Activated T-helper 1 cell treated with Interleukin-2 at 50 U/mL for 16 hours (primary cell): ENCODE measurements around the gene NPHP4.

Source experiments
- DNase-seq: peaks from one replicate; pipeline ENCODE4 v3.0.0-alpha.2; 2020; ENCODE audit warnings: low read depth

Gene NPHP4

DNA sequence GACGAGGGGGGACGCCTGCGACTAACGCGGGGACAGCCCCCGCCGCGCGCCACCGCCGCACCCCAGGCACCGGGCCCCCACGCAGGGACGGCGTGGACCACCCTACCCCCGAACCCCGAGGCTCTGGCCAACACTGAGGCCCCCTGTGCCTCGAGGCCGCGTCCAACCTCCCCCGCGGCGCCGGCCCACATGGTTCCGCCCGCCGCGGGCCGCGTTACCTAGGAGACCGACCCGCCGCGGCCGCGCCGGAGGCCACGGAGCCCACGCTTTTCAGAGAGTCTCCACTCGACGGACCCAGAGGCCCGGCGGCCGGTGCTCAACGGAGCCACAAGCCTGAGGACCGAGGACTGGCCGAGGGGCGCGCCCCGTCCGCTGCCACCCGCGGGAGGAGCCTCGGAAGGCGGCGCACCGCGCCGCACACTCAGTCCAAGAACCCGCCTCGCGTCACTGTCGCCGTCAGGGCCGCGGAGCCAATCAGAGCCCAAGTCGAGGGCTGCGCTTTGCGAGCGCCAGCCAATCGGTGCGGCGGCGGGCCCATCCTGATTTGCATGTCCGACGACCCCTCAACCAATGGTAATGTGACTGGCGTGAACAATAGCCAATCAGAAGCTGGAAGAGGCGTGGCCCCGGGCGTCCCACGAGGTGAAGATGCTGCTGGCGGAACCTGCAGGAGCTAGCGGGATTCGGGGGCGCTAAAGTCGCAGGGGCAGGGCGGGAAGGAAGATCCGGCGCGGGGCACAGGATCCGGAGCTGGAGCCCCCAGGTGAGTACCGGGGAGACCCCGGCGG is at the start of gene NPHP4:
Gene NPHP4, minus strand, starts transcription at position 400 of the 788 bp plus-strand sequence. CDS start 6,136 bp downstream, outside the sequence.
- DNase-seq: peak; percentile 98

DNA sequence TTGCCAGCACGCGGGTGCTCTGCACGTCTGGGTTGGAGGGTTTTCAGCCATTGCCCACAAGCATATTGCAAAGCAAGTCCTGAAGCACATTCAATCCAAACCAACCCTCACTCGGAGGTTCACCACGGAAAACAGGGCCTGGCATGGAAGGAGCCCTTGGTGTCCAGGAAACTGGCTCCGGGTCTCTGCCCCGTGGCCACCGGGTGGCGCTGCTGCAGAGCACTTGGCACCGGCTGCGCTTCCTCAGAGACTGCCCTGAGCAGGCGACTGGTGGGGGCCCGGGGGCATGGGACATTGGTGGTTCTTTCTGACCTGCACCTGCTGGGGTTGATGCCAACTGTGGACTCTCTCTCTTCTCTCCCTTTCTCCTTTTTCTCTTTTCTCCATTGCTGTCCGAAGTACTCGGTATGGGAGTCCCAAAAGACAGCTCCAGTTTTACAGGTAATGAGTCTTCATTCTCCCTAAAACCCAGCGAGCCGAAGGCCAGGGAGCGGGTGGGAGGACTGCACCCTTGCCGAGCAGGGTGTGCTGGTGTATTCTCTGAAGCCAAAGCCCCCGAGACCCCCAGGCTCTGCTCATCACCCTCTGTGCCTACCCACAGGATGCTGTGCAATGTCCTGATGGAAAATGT is 49.3 kb upstream of the NPHP4 start:
- no peak for DNase-seq

DNA sequence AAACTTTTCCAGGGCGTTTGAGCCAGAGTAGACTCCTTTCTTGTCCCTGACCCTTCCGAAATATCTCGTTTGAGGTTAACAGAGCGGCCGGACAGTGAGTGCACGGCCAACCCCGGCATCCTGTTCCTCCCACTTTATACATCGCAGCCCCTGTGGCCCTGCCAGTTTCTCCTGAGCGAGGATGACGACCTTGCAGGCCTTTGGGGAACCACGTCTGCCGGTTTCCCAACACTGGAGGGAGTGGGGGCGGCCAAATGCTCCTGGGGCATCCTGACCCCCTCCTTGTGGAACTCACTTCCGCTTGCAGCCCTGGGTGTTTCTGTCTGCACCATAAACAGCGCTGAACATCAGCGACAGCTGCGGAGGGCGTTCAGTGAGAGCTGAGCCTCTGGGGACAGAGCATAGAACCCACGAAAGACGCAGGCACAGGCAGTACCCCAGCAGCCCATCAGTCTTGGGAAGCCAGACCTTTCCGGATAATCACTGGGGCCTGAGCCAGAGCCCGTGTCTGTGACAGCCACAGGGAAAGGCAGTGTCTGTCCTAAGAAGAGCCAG is 48.7 kb upstream of the NPHP4 start:
- no peak for DNase-seq

DNA sequence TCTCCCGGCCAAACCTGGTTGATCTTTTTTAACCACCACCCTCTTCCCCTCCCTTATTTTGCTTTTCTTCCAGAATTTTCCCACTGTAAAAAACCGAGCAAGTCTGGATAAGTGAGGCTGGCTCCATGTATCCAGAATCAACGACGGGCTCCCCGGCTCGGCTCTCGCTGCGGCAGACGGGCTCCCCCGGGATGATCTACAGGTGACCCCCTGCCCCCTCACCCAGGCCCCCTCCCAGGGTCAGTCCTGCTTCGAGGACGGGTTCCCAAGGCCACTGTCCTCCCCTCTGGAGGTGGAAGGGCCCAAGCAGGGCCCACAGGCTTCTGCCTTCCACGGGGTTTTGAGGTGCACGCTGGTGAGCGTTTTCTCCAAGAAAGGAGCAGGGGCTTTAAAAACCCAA is 48.2 kb upstream of the NPHP4 start:
- no peak for DNase-seq

DNA sequence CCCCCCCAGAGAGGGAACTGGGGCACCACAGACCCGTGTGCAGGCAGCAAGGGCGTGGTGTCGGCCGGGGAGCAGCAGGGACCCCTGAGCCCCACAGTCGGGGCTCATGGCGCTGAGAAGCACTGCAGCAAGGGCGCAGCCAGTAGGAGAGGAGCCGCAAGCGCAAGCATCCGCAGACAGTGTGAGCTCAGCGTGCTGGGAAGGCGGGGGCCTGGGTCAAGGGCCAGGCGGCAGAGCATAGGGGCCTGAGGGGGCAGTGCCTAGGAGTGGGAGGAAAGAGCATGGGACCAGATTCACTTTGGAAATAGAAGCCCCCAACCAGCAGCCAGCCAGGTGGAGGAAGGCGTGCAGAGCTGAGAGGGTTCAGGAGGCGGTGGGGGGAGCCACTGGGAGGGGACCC is 46.8 kb upstream of the NPHP4 start:
- no peak for DNase-seq

DNA sequence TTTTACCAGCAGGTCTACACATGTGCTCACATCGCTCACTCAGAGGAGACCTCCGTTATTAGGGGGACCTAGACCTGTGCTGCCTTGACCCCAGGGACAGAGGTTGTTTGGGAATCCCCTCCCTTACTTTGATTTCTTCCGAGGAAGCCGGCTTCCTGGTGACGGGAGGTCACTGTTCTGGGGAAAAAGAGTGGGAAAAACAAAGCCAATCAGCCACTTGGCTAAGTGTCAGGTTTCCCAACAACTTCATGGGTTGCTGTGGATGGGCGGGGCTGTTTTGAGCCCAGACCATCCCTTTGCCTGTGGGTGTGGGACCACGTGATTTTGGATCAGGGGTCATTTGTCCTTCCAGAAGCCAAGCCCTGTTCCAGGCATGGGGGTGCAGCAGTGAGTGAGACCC is 46.4 kb upstream of the NPHP4 start:
- DNase-seq: no peak

- no peak for DNase-seq
These were observed 45.1 kb upstream of the NPHP4 start for GRCh38 chr1:6037338-6037762.

- DNase-seq: no peak
These were observed 43.5 kb upstream of the NPHP4 start for GRCh38 chr1:6035719-6036118.

DNA sequence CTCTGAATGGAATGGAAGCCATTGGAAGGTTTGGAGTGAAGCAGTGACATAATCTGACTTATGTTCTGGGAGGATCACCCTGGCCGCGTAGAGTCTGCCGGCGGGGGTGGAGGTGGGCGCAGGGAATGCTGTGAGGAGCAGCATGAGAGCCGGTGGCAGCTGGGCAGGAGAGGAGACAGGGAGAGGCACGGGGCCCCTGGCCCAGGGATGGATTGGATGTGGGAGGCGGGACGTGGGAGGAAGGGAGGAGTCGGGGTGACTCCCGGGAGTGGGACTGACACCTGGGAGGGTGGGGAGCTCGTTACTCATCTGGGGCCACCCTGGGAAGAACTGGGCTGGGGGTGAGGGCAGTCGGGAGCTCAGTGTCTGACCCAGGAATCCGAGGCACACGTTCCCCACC is 43.1 kb upstream of the NPHP4 start:
- DNase-seq: no peak

- no peak for DNase-seq
These were observed 42.5 kb upstream of the NPHP4 start for GRCh38 chr1:6034750-6035096.

DNA sequence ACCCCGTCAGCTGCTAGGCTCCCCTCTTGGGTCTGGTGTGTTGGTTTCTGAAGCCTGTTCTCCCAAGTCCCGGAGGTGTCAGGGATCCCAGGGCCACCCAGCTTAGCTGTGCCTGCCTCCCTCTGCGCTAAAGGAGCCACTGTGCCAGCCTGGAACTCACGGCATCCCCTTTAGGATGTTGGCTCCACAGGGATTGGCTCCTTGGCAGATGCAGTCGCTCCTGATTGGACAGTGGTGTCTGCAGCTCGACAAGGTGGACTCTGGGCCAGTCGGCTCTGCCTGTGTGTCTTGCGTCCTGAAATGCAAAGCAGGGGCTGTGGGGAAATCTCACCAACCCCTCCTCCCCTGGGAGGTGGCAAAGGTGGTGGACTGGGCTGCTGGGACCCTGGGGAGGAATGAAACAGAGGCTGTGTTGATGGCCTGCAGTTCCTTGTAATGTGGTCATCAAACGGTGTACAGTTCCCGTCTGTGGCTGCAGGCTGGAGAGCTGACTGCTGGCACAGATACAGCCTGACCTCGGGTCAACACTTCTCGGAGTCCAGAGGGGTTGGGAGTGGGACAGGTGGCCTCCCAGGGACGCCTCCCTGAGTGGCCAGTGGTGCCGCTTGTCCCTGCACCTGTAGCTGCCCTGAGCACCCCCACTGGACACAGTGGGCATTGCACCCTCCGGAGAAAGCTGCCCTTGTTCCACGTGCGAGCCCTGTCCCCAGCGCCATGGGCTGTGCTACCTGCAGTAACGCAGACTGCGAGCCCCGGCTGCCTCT is 41.9 kb upstream of the NPHP4 start:
- no peak for DNase-seq

DNA sequence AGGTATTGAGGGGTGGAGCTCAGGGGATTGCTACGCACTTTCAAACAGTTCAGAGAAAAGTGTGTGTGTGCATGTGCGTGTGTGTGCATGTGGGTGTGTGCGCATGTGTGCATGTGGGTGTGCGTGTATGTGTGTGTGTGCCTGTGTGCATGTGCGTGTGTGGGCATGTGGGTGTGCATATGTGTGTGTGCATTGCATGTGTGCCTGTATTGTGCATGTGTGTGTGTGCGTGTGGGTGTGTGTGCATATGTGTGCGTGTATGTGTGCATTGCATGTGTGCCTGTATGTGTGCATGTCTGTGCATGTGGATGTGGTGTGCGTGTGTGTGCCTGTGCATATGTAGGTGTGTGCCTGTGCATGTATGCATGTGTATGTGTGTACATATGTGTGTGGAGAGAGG is 40.9 kb upstream of the NPHP4 start:
- no peak for DNase-seq

DNA sequence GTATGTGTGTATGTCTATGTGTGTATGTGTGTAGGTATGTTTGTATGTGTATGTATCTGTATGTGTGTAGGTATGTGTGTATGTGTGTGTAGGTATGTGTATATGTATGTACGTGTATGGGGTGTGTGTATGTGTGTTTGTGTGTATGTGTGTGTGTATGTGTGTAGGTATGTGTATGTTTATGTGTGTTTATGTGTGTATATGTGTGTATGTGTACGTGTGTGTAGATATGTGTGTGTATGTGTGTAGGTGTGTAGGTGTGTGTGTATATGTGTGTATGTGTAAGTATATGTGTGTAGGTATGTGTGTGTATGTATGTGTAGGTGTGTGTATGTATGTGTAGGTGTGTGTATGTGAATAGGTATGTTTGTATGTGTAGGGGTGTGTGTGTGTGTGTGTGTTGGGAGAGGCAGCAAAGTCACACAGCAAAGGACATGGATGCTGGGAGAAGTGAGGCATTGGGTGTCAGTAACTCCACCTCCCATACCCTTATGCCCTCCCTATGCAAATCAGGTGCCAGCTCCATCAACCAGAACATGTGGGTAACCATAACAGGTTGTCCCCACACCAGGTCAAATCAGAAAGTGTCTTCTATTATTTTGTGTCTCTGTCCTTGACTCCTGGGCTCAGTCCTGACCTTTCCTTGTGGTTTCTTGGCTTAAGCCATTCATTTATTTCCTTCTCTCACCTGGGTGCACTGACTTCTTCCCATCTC is 38.5 kb upstream of the NPHP4 start:
- no peak for DNase-seq

- no peak for DNase-seq
These were observed 37.9 kb upstream of the NPHP4 start for GRCh38 chr1:6030132-6030531.

DNA sequence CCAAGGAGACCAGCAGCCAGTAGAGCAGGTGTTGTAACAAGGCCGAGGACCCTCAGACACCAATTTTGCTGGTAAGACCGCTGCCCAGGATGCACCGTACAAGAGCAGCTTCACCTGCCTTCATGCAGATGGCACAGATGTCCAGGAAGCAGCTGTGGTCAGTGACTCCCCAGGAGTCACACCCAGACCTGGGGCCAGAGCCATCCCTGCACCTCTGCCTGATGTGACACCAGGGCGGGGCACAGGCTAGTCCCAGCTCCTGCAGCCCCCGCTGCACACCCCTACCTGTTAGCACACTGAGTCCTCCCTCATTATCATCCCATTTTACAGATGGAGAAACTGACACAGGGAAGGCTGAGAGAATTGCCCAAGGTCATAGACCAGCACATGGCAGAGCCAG is 37.1 kb upstream of the NPHP4 start:
- no peak for DNase-seq

- DNase-seq: peak; percentile 51
These were observed 36.0 kb upstream of the NPHP4 start for GRCh38 chr1:6028042-6028850.

DNA sequence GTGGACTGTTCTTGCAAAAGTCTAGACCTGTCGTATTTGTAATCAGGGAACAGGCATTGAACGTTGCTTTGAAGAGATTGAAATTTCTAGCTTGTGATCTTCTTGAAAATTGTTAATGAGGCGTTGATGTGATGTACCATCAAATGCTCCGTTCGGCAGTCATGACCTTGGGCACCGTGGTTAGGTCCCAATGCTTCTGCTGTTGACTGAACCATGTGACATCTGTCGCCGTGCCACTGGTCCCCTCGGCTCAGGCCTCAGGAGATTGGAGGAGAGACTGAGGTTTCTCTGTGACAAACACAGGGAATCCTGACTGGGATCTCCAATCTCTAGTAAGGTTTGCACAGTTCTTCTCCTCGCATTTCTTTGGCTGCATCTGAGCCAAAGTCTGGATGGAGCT is 35.4 kb upstream of the NPHP4 start:
- DNase-seq: no peak

GRCh38 chr1:6026095-6026809 is 34.0 kb upstream of the NPHP4 start:
- DNase-seq: peak; percentile 91

DNA sequence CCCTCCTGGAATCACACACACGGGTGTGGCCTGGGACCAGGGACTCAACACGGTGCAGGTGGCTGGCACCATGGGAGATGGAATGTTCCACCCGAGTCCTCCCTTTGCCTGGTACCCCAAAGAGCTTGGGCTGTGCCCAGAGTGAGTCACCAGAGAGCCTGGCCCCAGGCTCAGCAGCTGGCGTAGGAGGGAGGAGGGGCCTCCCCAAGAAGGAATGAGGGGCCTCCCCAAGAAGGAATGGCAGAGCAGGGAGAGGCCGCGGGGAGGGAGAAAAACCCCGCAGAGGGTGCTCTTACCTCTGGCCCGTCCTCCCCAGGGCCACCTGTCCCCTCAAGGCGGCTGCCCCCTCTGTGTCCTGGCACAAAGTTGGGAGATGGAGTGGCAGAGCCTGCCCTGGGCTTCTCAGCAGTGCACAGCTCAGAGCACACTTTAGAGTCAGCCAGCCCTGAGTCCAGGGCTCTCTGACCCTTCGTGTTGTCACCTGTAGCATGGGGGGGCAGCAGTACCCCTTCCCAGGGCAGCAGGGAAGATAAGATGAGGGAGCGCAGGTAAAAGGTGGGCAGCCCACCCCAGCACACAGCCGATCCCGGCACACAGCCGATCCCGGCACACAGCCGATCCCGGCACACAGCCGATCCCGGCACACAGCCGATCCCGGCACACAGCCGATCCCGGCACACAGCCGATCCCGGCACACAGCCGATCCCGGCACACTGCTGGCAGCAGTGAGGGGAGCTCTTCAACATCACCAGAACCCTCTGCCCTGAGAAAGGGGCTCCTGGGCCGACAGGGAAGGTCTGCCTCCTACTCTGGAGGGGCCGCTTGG is 33.3 kb upstream of the NPHP4 start:
- no peak for DNase-seq

DNA sequence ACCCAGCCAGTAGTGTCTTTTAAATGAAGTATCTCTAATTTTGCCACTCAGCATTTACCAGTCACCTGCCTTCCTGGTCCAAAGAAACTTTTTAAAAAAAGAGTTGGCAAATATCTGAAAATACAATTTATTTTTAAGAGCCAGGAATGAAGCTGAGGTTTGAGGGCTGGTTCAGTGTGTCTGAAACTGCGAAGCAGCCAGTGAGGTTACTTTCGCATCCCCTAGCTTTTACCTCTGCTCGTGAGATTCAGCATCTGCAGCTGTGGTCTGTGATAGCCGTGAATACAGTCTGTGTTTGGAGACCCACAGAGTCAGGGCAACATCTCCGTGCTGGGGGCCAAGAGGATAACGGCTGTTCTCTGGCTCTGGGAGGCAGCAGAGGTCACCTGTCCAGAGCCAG is 32.2 kb upstream of the NPHP4 start:
- no peak for DNase-seq
